Duodenal mucosa (tissue), 2 donors: ENCODE measurements around the gene COL5A1.

Experiments
- H3K27ac ChIP-seq: one replicate; pipeline ENCODE4 v1.7.0; 2013; ENCODE audit warnings: low read depth, low read length
- H3K27me3 ChIP-seq, 2 donors: one replicate each; pipeline ENCODE4 v1.7.0; 2013; ENCODE audit warnings: low read length in 2 of 2, control low read depth in 1 of 2; ENCODE audit not compliant: insufficient read depth in 2 of 2, control insufficient read depth in 1 of 2
- H3K36me3 ChIP-seq, 2 donors: one replicate each; pipeline ENCODE4 v1.7.0; 2013; ENCODE audit warnings: low read length in 2 of 2, control low read depth in 1 of 2; ENCODE audit not compliant: insufficient read depth in 2 of 2, control insufficient read depth in 1 of 2
- H3K4me1 ChIP-seq, 2 donors: one replicate each; pipeline ENCODE4 v1.7.0; 2013; ENCODE audit warnings: low read length in 2 of 2, control low read depth in 1 of 2; ENCODE audit not compliant: insufficient read depth in 2 of 2, control insufficient read depth in 1 of 2
- H3K4me3 ChIP-seq, 2 donors: one replicate each; pipeline ENCODE4 v1.7.0; 2013; ENCODE audit warnings: low read length in 2 of 2, low read depth in 1 of 2
- H3K9ac ChIP-seq, 2 donors: one replicate each; pipeline ENCODE4 v1.7.0; 2013; ENCODE audit warnings: low read length in 2 of 2, low read depth in 1 of 2
- H3K9me3 ChIP-seq, 2 donors: one replicate each; pipeline ENCODE4 v1.7.0; 2013; ENCODE audit warnings: low read length in 2 of 2, control low read depth in 1 of 2; ENCODE audit not compliant: control insufficient read depth in 1 of 2

COL5A1 gene

DNA sequence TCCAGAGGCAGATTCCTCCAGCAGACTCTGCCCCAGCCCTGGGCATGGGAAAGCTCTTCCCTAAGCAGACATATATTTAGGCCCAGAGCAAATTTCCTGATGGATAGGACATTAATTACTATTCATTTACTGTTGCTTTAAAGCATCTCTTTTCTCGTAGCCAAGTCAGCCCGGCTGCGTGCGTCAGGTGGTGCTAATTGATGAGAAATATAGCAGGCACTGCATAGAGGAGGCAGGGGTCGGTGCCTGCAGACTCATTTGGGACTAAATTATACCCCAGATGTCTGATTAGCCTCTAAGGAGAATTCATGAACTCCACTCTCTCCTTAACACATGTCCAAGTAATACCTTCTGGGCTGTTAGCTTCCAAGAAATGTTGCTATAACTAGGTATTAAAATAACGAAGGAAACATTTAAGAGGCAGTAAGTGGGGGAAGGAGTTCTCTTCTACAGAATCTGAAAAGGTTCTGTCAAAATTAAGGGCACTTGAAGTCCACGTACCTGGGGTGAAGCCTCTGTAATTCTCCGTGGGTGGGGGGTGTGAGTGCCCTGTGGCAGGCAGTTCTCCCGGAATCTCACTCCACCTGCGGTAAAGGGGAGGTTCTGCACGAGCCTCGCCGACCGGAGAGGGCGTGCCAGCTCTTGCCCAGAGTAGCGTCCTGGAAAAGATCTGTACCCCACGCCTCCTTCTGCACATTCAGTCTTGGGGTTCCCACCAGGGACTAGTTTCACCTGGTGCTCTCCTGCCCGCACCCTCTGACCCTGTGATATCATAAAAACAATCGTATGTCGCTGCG, 123.1 kb downstream of the COL5A1 start:
- no peaks in the 10 kb centered on the region for H3K4me1 ChIP-seq
- H3K27ac ChIP-seq = no peak overlapping the region
- peaks cover 0 to 8% of the 10 kb centered on the region in 2 donors for H3K36me3 ChIP-seq
- H3K9me3 ChIP-seq = peaks cover 0 to 3% of the 10 kb centered on the region in 2 donors
- no peak overlapping the region for H3K4me3 ChIP-seq
- peaks cover 0 to 3% of the 10 kb centered on the region in 2 donors for H3K27me3 ChIP-seq
- H3K9ac ChIP-seq = no peak overlapping the region

DNA sequence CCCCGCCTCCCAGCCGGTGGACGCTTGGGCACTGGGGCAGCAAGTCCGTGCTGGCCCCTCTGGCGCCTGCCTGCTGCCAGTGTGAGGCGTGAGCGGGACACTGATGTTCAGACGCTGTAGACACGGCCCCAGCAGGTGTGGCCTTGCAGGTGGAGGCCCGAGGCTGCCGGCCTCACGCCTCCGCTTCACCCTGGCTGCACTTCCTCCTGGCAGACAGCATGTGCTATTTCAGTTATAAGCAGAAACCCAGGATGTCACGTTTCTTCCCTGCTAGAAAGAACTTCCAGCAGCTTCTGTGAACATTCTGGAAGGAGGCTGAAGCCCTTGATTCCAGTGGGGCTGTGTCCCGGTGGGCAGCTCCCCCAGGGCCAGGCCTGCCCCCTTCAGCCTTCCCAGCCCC, 124.2 kb downstream of the COL5A1 start:
- no peak overlapping the region for H3K9ac ChIP-seq
- peaks cover 0 to under 1% of the 10 kb centered on the region in 2 donors for H3K9me3 ChIP-seq
- peaks cover 0 to 4% of the 10 kb centered on the region in 2 donors for H3K36me3 ChIP-seq
- H3K27me3 ChIP-seq = peaks cover 0 to 3% of the 10 kb centered on the region in 2 donors
- H3K4me3 ChIP-seq = no peak overlapping the region
- no peak overlapping the region for H3K27ac ChIP-seq
- H3K4me1 ChIP-seq = no peaks in the 10 kb centered on the region

DNA sequence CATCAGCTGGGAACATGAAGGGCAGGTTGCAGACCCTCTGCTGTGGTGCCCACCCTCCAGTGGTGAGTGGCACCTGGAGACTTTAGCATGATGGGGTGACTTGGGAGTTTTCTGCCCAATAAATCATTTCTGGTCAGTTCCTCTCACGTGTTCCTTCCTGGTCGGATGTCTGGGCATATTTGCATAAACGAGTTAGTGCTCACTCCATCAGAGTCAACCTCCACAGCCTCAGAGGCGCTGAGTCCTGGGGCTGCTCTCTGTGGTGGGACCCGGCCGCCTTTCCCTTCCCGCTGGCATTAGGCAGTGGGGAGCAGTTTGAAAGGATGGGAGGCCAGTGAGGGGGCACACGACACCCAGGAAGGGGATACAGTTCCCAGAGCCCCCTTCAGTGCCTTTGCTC, 125.0 kb downstream of the COL5A1 start:
- no peaks in the 10 kb centered on the region for H3K4me1 ChIP-seq

DNA sequence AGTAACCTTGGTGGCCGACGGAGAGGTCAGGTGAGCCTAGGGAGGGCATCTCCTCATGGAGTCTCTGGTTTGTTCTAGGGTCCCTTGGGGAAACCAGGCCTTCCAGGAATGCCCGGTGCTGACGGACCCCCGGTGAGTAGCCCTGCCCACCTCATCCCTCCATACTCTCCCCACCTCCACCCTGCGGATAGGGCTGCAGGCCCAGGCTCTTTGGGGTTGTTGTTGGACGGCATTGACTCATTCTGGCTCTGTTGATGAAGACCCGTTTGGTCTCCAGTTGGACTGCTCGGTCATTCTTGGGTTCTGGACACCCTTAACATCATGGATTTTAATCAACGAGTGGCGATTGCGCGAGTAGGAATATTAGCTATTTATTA, 126.7 kb downstream of the COL5A1 start:
- Histone ChIP-seq H3K9ac (no peak overlapping the region), H3K9me3 (no peaks in the 10 kb centered on the region), H3K4me3 (no peak overlapping the region), H3K36me3 (no peaks in the 10 kb centered on the region), H3K27me3 (no peaks in the 10 kb centered on the region), H3K27ac (no peak overlapping the region), H3K4me1 (no peaks in the 10 kb centered on the region)

More for the DNA sequence above, 125.0 kb downstream of the COL5A1 start:
- Histone ChIP-seq H3K36me3 (no peaks in the 10 kb centered on the region), H3K27ac (no peak overlapping the region), H3K4me3 (no peak overlapping the region), H3K9me3 (no peaks in the 10 kb centered on the region), H3K27me3 (peaks cover 0 to 3% of the 10 kb centered on the region in 2 donors), H3K9ac (no peak overlapping the region)

GRCh38 chr9:134768709-134769351, 127.2 kb downstream of the COL5A1 start:
- Histone ChIP-seq H3K4me1 (no peaks in the 10 kb centered on the region), H3K4me3 (no peak overlapping the region), H3K9ac (no peak overlapping the region), H3K27me3 (no peaks in the 10 kb centered on the region), H3K9me3 (no peaks in the 10 kb centered on the region), H3K27ac (no peak overlapping the region), H3K36me3 (no peaks in the 10 kb centered on the region)

DNA sequence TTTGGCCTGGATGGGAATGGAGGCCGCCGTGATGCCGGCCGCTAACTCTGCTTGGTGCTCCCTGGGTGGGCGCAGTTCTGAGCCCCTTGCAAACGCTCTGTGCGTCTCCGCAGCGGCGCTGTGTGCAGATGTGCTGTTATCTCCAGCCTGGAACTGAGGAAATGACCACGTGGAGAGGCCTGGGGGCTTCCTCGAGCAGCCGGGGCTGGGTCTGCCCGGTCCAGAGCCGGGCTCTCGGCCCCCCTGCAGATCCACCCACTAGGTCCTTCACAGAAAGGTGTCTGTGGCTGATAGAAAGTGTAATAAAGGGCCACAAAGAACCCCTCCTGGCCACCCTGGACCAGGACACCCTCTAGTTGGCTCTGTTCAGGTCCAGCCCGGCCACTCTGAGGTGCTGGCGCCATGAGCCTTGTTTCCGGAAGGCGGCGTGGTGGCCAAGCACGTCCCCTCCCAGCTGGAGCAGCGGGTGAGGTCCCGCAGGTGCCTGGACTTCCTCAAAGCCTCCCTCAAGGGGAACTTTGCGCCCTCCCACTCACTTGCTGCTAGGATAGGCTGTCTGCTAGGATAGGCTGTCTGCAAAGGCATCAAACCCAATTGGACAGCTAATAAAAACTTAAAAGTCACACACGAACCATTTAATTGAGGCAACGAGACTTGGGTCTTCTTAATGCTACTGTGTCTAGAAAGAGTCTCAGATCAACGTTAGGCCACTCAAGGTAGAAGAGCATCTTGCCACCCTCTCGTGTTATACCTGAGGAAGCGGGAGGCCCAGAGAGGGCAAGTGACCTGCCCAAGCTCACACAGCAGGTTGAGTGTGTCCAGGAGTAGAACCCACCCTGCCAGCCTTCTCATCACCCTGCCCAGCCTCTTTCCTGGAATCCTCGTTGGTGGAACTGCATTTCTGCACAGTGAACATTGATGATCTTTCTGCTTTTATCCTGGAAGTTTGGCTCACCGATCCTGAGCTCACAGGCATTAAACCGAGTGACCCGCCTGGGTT, 129.7 kb downstream of the COL5A1 start:
- no peak overlapping the region for H3K4me3 ChIP-seq
- H3K9ac ChIP-seq = no peak overlapping the region
- H3K27ac ChIP-seq = no peak overlapping the region
- H3K36me3 ChIP-seq = no peaks in the 10 kb centered on the region
- H3K4me1 ChIP-seq = no peaks in the 10 kb centered on the region
- H3K9me3 ChIP-seq = no peaks in the 10 kb centered on the region
- H3K27me3 ChIP-seq = no peaks in the 10 kb centered on the region

- no peaks in the 10 kb centered on the region for H3K27me3 ChIP-seq
- no peaks in the 10 kb centered on the region for H3K9me3 ChIP-seq
- no peaks in the 10 kb centered on the region for H3K36me3 ChIP-seq
- no peak overlapping the region for H3K9ac ChIP-seq
- H3K4me1 ChIP-seq = no peaks in the 10 kb centered on the region
- no peak overlapping the region for H3K27ac ChIP-seq
- H3K4me3 ChIP-seq = no peak overlapping the region
These were observed 130.7 kb downstream of the COL5A1 start for GRCh38 chr9:134772331-134772730.

DNA sequence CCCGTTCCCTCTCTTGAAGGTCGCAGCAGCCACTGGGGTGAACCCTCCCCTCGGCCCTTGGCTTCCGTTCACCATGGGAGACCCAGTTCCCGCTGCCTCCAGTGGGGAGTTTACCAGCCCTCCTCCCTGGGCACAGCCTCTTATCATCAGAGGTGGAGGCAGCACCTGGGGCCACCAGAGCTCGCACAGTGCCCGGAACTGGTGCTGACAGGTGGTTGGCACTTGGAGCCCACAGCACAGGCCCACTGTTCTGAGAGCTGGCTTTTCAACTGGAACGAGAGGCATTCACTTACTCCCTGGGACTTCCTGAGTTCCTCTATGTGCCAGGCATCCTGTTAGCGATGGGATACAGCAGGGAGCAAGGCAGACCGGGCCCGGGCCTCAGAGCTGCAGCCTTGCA, 132.2 kb downstream of the COL5A1 start:
- no peak overlapping the region for H3K9ac ChIP-seq
- no peak overlapping the region for H3K27ac ChIP-seq
- H3K4me1 ChIP-seq = no peaks in the 10 kb centered on the region
- no peaks in the 10 kb centered on the region for H3K9me3 ChIP-seq
- no peaks in the 10 kb centered on the region for H3K36me3 ChIP-seq
- no peaks in the 10 kb centered on the region for H3K27me3 ChIP-seq
- no peak overlapping the region for H3K4me3 ChIP-seq

- H3K4me3 ChIP-seq = no peak overlapping the region
- H3K27ac ChIP-seq = no peak overlapping the region
- no peaks in the 10 kb centered on the region for H3K4me1 ChIP-seq
- no peaks in the 10 kb centered on the region for H3K9me3 ChIP-seq
- no peaks in the 10 kb centered on the region for H3K36me3 ChIP-seq
- H3K27me3 ChIP-seq = no peaks in the 10 kb centered on the region
- no peak overlapping the region for H3K9ac ChIP-seq
These were observed 132.8 kb downstream of the COL5A1 start for GRCh38 chr9:134774410-134774809.
